ENCODE data around the gene PCDHGA1. TPM values are rescaled to one million over a fixed set of nuclear protein-coding genes. Genes with fewer than 3 reads are reported as not detected.

PCDHGA1 gene
- total RNA-seq, 1 experiment from 2014 or later, result 0.04 TPM

DNA sequence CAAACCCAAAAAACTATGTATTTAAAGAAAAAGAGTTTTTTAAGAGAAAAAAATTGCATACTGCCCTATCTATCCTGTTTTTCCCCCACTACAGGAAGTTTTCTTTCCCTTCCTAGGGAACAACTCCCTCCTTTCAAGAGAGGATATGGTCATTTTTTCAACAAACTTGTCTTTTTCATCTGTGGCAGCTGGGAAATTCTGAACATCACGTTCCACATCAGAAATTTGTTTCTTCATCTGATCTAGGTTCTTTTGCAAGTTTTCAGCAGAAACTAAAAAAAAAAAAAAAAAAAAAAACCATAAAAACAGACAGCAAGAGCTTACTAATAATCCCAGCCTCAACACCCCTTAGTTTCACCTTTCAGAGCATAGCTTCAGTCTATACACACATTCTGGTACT lies 197.1 kb downstream of the PCDHGA1 start:
- BruUV-seq (replicated peaks), result no TSS peak
- Histone ChIP-seq H3K4me1 (ENCODE audit: insufficient read depth, low read length) (peaks cover 18% of the 10 kb centered on the region), H3K4me3 (ENCODE audit: low read length) (no peak overlapping the region), H3K27ac (ENCODE audit: low read length) (no peak overlapping the region), H3K27me3 (ENCODE audit: low read length) (no peaks in the 10 kb centered on the region), H4K20me1 (ENCODE audit: low read length) (no peaks in the 10 kb centered on the region), H3K9me2 (replicated peaks; ENCODE audit: low read length) (no peaks in the 10 kb centered on the region), H3K9me3 (ENCODE audit: low read length) (no peaks in the 10 kb centered on the region), H3K4me2 (ENCODE audit: low read length) (no peak overlapping the region), H3K36me3 (ENCODE audit: low read depth, low read length) (peaks cover 54% of the 10 kb centered on the region), H3K9ac (ENCODE audit: low read length) (no peak overlapping the region), H2AFZ (ENCODE audit: low read length) (no peak overlapping the region), H3F3A (ENCODE audit: low read length, unreplicated experiment) (peaks cover 4% of the 10 kb centered on the region), H3K79me2 (ENCODE audit: low read length) (0 out of 2 replicates have a peak, but pooled peaks cover 6% of the 10 kb centered on the region)
- DNase-seq, result no peak
- POLR2A ChIA-PET (ENCODE audit: unreplicated experiment), result no interaction called here
- TF ChIP-seq EZH2phosphoT487 (IDR thresholded peaks at IDR 0.05; ENCODE audit: borderline replicate concordance, low read length), result no peak
- TF ChIP-seq CTCF (conservative IDR thresholded peaks at IDR 0.05; ENCODE audit: low read depth, low read length), result no peak
- TF ChIP-seq EZH2 (IDR thresholded peaks at IDR 0.05; ENCODE audit: low read length, unreplicated experiment), result no peak
- ATAC-seq, result no peak
- CTCF ChIA-PET, result no interaction called here
- intact Hi-C loops (cut with micrococcal nuclease), result no loop called here

GRCh38 chr5:141528291-141528984 lies 198.1 kb downstream of the PCDHGA1 start:
- H3K4me2 ChIP-seq (ENCODE audit: low read length), result no peak overlapping the region
- H3K4me1 ChIP-seq (ENCODE audit: insufficient read depth, low read length), result peaks cover 7% of the 10 kb centered on the region; the same call in 1 of the 2 replicates
- 0 out of 2 replicates have a peak, but pooled peaks cover 6% of the 10 kb centered on the region for H3K79me2 ChIP-seq (ENCODE audit: low read length)
- H3K36me3 ChIP-seq (ENCODE audit: low read depth, low read length), result peaks cover 49% of the 10 kb centered on the region
- peaks cover 4% of the 10 kb centered on the region for H3F3A ChIP-seq (ENCODE audit: low read length, unreplicated experiment)
- no peak for DNase-seq
- H3K9ac ChIP-seq (ENCODE audit: low read length), result no peak overlapping the region
- H3K27me3 ChIP-seq (ENCODE audit: low read length), result no peaks in the 10 kb centered on the region
- ChIA-PET CTCF (no interaction called here), POLR2A (ENCODE audit: unreplicated experiment) (no interaction called here)
- TF ChIP-seq EZH2 (IDR thresholded peaks at IDR 0.05; ENCODE audit: low read length, unreplicated experiment) (no peak), EZH2phosphoT487 (IDR thresholded peaks at IDR 0.05; ENCODE audit: borderline replicate concordance, low read length) (no peak), CTCF (conservative IDR thresholded peaks at IDR 0.05; ENCODE audit: low read depth, low read length) (no peak)
- H3K9me2 ChIP-seq (replicated peaks; ENCODE audit: low read length), result no peaks in the 10 kb centered on the region
- no peak overlapping the region for H2AFZ ChIP-seq (ENCODE audit: low read length)
- H3K9me3 ChIP-seq (ENCODE audit: low read length), result no peaks in the 10 kb centered on the region
- intact Hi-C loops (cut with micrococcal nuclease), result no loop called here
- H3K4me3 ChIP-seq (ENCODE audit: low read length), result no peak overlapping the region
- ATAC-seq, result no peak
- no peaks in the 10 kb centered on the region for H4K20me1 ChIP-seq (ENCODE audit: low read length)
- no peak overlapping the region for H3K27ac ChIP-seq (ENCODE audit: low read length)
- BruUV-seq (replicated peaks), result TSS peak; percentile 42

- Histone ChIP-seq H2AFZ (ENCODE audit: low read length) (no peak overlapping the region), H3K4me3 (ENCODE audit: low read length) (no peak overlapping the region), H3K9me3 (ENCODE audit: low read length) (no peaks in the 10 kb centered on the region), H3F3A (ENCODE audit: low read length, unreplicated experiment) (peaks cover 4% of the 10 kb centered on the region), H3K79me2 (ENCODE audit: low read length) (0 out of 2 replicates have a peak, but pooled peaks cover 2% of the 10 kb centered on the region), H3K9ac (ENCODE audit: low read length) (no peak overlapping the region), H3K9me2 (replicated peaks; ENCODE audit: low read length) (no peaks in the 10 kb centered on the region), H3K36me3 (ENCODE audit: low read depth, low read length) (peaks cover 46% of the 10 kb centered on the region), H3K4me1 (ENCODE audit: insufficient read depth, low read length) (peaks cover 6% of the 10 kb centered on the region; the same call in 1 of the 2 replicates), H3K4me2 (ENCODE audit: low read length) (no peak overlapping the region), H4K20me1 (ENCODE audit: low read length) (no peaks in the 10 kb centered on the region), H3K27ac (ENCODE audit: low read length) (no peak overlapping the region), H3K27me3 (ENCODE audit: low read length) (no peaks in the 10 kb centered on the region)
- TF ChIP-seq CTCF (conservative IDR thresholded peaks at IDR 0.05; ENCODE audit: low read depth, low read length) (no peak), EZH2phosphoT487 (IDR thresholded peaks at IDR 0.05; ENCODE audit: borderline replicate concordance, low read length) (no peak), EZH2 (IDR thresholded peaks at IDR 0.05; ENCODE audit: low read length, unreplicated experiment) (no peak)
- DNase-seq (no peak), ATAC-seq (no peak)
- POLR2A ChIA-PET (ENCODE audit: unreplicated experiment), result no interaction called here
- CTCF ChIA-PET, result no interaction called here
- BruUV-seq (replicated peaks), result no TSS peak
- intact Hi-C loops (cut with micrococcal nuclease), result no loop called here
These were observed 198.7 kb downstream of the PCDHGA1 start for GRCh38 chr5:141529002-141529401.
